ENCODE measurements around the gene SLC49A4. TPM values are rescaled to one million over a fixed set of nuclear protein-coding genes. Genes with fewer than 3 reads are reported as not detected.

Gene SLC49A4
- total RNA-seq, 1 experiment from 2014 or later: 14.1 TPM

GRCh38 chr3:122924056-122924455 lies 129.2 kb downstream of the SLC49A4 start:
- Histone ChIP-seq H3K36me3 (ENCODE audit: insufficient read depth, low read length, poor library complexity, severe bottlenecking) (no peaks in the 10 kb centered on the region), H3K4me1 (ENCODE audit: insufficient read depth, low read length, poor library complexity, severe bottlenecking) (no peaks in the 10 kb centered on the region), H3K27me3 (replicated peaks; ENCODE audit: insufficient read depth, low read depth, low read length, poor library complexity) (peaks cover 54% of the 10 kb centered on the region), H3K4me3 (ENCODE audit: low read depth, low read length, poor library complexity, severe bottlenecking) (no peak overlapping the region), H3K27ac (ENCODE audit: low read depth, low read length, poor library complexity, severe bottlenecking) (no peak overlapping the region), H3K9me3 (ENCODE audit: low read depth, low read length, poor library complexity, severe bottlenecking) (no peaks in the 10 kb centered on the region)
- POLR2A ChIA-PET (ENCODE audit: low non-redundant PET): no interaction called here
- DNase-seq (ENCODE audit: low spot score): no peak
- BruUV-seq (replicated peaks): no TSS peak
- CTCF ChIA-PET: no interaction called here
- TF ChIP-seq, protein P1, sequence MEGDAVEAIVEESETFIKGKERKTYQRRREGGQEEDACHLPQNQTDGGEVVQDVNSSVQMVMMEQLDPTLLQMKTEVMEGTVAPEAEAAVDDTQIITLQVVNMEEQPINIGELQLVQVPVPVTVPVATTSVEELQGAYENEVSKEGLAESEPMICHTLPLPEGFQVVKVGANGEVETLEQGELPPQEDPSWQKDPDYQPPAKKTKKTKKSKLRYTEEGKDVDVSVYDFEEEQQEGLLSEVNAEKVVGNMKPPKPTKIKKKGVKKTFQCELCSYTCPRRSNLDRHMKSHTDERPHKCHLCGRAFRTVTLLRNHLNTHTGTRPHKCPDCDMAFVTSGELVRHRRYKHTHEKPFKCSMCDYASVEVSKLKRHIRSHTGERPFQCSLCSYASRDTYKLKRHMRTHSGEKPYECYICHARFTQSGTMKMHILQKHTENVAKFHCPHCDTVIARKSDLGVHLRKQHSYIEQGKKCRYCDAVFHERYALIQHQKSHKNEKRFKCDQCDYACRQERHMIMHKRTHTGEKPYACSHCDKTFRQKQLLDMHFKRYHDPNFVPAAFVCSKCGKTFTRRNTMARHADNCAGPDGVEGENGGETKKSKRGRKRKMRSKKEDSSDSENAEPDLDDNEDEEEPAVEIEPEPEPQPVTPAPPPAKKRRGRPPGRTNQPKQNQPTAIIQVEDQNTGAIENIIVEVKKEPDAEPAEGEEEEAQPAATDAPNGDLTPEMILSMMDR (conservative IDR thresholded peaks at IDR 0.05; ENCODE audit: low read depth, low read length): no peak
- TF ChIP-seq EZH2 (IDR thresholded peaks at IDR 0.05; ENCODE audit: borderline replicate concordance, low read depth, low read length, poor library complexity, severe bottlenecking): no peak
- intact Hi-C loops (cut with micrococcal nuclease; ENCODE audit: unreplicated experiment): no loop called here

GRCh38 chr3:122925756-122926155 lies 130.9 kb downstream of the SLC49A4 start:
- DNase-seq (ENCODE audit: low spot score): no peak
- Histone ChIP-seq H3K27me3 (replicated peaks; ENCODE audit: insufficient read depth, low read depth, low read length, poor library complexity) (peaks cover 48% of the 10 kb centered on the region), H3K36me3 (ENCODE audit: insufficient read depth, low read length, poor library complexity, severe bottlenecking) (no peaks in the 10 kb centered on the region), H3K4me3 (ENCODE audit: low read depth, low read length, poor library complexity, severe bottlenecking) (no peak overlapping the region), H3K27ac (ENCODE audit: low read depth, low read length, poor library complexity, severe bottlenecking) (no peak overlapping the region), H3K9me3 (ENCODE audit: low read depth, low read length, poor library complexity, severe bottlenecking) (no peaks in the 10 kb centered on the region), H3K4me1 (ENCODE audit: insufficient read depth, low read length, poor library complexity, severe bottlenecking) (no peaks in the 10 kb centered on the region)
- POLR2A ChIA-PET (ENCODE audit: low non-redundant PET): no interaction called here
- intact Hi-C loops (cut with micrococcal nuclease; ENCODE audit: unreplicated experiment): no loop called here
- TF ChIP-seq, protein P1 (conservative IDR thresholded peaks at IDR 0.05; ENCODE audit: low read depth, low read length): no peak
- no peak for TF ChIP-seq EZH2 (IDR thresholded peaks at IDR 0.05; ENCODE audit: borderline replicate concordance, low read depth, low read length, poor library complexity, severe bottlenecking)
- CTCF ChIA-PET: no interaction called here
- no TSS peak for BruUV-seq (replicated peaks)

DNA sequence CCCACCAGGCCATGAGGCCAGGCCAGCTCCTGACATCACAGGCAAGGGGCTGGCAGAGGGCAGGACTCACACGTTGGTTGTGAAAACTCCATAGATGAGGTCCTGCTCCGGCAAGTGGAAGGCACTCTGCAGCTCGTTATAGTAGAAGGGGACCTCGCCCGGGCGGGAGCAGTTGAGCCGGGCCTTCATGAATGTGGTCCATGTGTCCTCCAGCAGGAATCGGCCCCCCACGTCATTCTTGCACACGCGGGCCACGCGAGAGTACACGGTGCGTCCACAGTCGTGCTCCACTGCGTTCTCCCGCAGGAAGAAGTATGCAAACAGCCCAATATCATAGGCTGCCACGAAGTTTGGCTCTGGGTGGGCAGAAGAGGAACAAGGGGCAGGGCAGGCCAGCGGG lies 131.5 kb downstream of the SLC49A4 start:
- no TSS peak for BruUV-seq (replicated peaks)
- H3K27me3 ChIP-seq (replicated peaks; ENCODE audit: insufficient read depth, low read depth, low read length, poor library complexity): peaks cover 46% of the 10 kb centered on the region
- CTCF ChIA-PET: no interaction called here

More for the DNA sequence above, 131.5 kb downstream of the SLC49A4 start:
- POLR2A ChIA-PET (ENCODE audit: low non-redundant PET): no interaction called here
- Histone ChIP-seq H3K27ac (ENCODE audit: low read depth, low read length, poor library complexity, severe bottlenecking) (no peak overlapping the region), H3K4me1 (ENCODE audit: insufficient read depth, low read length, poor library complexity, severe bottlenecking) (no peaks in the 10 kb centered on the region), H3K36me3 (ENCODE audit: insufficient read depth, low read length, poor library complexity, severe bottlenecking) (no peaks in the 10 kb centered on the region), H3K4me3 (ENCODE audit: low read depth, low read length, poor library complexity, severe bottlenecking) (no peak overlapping the region), H3K9me3 (ENCODE audit: low read depth, low read length, poor library complexity, severe bottlenecking) (no peaks in the 10 kb centered on the region)
- DNase-seq (ENCODE audit: low spot score): no peak
- TF ChIP-seq, protein P1 (conservative IDR thresholded peaks at IDR 0.05; ENCODE audit: low read depth, low read length): no peak
- no peak for TF ChIP-seq EZH2 (IDR thresholded peaks at IDR 0.05; ENCODE audit: borderline replicate concordance, low read depth, low read length, poor library complexity, severe bottlenecking)
- intact Hi-C loops (cut with micrococcal nuclease; ENCODE audit: unreplicated experiment): no loop called here
